Measurements from ENCODE around the gene PCDHA5.

Gene PCDHA5

GRCh38 chr5:140862441-140863295, 41.3 kb downstream of the PCDHA5 start:
- no peak for DNase-seq (ENCODE audit: low spot score)

- peak; percentile 66 for DNase-seq (ENCODE audit: low spot score)
Measured at GRCh38 chr5:140868721-140869554, 47.5 kb downstream of the PCDHA5 start, which contains the start of gene PCDHA11. Gene PCDHA11, plus strand, starts transcription at chr5:140868957. Its CDS starts 147 bp downstream, at chr5:140869104.

GRCh38 chr5:140869555-140869886, 48.1 kb downstream of the PCDHA5 start:
- DNase-seq (ENCODE audit: low spot score) = no peak

GRCh38 chr5:140870221-140871201, 49.1 kb downstream of the PCDHA5 start:
- DNase-seq (ENCODE audit: low spot score) = no peak
